NCI-H2081 treated with DMSO at 0.1 percent for 48 hours (cell line): Measurements from ENCODE around the gene SH2D7.

Experiments
- DNase-seq: peaks from one replicate; lab custom pipeline; 2025; lab: John Stamatoyannopoulos, UW

SH2D7 gene

DNA sequence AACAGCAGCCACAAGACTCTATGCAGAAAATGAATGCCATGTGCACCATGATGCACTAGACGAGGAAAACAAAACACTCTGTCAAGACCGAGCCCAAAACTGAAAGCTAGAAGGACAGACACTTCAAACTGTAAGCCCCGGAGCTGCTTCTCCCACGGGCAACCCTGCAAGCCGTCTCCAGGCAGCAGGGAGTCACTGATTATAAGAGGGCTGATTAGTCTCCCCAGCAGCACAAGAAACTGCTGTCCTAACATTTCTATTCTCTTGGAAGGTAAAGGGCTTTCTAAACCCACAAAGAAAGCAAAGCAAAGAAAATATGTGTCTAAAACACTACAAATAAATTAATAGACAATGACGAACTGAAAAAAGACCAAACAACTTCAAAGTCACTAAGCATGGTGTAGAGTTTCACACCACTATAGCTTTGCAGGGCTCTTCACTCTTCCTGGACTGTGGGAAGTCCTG is 30.4 kb upstream of the SH2D7 start:
- no peak for DNase-seq

DNA sequence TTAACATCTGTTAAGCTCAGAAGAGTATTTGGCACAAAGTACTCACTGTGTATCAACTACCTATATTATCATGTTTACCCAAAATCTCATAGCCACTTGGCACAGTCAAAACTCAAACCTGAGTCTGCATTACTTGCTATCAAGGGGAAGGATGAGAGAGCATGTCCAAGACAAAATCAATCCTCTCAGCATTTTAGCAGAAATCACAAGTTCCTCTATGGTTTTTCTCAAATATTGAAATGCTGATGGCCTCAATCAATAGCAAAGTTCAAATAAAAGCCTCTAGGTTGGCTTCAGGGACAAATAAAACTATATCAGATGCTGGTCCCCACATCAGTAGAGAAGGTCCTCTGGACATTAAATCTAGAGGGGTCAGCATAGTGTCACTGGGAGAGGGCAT is 29.1 kb upstream of the SH2D7 start:
- no peak for DNase-seq

DNA sequence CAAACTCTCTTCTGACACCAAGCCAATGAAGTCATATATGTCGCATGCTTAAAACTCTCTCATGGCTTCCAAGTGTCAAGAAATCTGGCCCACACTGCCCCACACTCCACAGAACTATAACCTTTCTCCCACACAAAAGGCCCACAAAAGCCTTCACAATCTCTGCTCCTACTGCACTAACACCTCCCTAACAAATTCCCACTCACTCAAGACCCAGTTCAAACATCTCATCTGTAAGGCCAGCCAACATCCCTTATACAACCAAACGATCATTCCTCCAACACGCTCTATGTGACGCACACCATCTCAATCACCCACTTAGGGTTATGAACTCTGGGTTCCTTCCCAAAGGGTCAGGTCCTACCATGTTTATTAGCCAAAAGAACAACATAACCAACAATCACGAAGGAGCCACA is 28.4 kb upstream of the SH2D7 start:
- DNase-seq, result no peak

DNA sequence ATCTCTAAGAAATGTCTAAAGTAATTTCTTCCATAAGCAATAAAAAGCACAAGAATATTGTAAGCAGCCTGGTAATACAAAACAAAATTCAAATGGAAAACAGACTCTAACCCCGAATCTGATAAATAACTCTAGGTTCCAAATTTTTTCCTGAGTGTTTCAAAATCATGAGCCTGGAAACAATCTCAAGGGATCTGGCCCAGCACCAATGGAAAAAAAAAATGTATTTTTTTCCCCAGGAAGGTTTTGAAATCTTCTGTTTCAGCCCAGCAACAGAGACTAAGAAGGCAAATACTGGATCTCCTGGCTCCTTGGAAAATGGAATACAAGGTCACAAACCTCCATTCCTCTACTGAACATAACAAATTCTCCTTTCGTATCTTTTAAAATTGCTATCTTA is 27.8 kb upstream of the SH2D7 start:
- no peak for DNase-seq

DNA sequence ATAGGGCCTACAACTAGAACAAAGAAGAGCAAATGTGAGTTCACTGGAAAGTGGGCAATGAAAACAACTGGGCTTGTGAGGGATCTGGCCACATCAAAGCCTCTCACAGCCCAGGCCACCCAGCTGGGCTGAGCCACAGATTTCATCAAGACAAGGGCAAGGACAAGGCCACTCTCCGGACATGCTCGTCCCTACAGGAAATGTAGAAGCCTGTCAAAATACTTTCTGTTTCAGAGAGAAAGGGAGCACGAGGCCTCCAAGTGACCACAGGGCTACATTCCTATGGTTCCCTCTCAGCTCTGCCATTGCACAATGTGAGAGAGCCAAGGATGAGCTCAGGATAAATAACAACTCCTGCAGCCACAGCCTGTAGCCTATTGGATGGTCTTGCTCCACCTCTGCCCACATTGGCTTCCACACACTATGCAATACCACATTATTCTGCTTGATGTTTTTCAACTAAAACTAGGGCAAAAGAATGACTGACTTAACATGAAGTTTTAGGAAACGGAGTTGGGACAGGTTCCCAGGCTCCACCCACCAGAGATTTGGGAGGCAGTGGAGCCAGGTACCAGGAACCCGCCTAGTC is 27.0 kb upstream of the SH2D7 start:
- no peak for DNase-seq

DNA sequence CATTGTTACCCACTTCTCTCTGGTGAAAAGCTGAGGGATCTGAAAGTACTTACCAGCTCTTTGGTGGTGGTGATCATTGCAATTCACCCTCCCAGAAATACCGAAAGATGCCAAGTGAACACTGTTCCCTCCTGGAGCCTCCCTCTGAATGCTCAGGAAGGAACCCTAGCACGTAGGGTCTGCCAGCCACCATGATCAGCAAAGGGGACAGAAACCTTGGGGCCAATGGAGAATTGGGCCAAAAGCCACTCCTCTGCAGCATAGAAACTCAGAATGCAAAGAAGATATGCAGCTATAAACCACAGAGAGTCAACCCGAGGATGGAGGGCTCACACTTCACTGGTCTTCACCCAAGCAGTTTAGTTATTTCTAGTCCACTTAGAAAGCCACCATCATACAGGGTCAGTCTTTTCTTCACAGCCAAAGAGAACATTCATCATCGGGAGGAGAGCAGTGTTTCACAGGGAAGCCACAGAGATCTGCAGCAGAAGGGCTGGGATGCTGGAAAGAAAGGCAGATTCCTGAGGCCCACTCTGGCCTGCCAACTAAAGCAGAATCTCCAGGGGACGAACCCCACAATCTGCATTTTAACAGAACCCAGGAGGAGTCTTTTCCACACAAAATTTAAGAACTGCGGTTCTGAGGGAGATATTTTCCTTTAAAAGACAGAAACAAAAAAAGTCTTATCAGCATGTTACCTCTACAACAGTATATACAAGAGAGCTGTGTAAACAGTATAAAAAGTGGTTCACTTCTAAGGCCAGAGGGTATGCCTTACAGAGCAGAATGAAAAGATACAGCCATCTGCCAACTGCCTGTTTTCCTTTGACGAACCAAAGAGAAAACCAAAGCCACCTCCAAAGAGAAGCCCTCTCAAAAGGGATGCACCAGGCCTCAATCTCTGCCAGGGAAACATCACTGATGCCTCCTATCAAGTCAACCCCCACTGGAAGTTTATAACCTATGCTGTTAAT is 26.1 kb upstream of the SH2D7 start:
- DNase-seq, result no peak

DNA sequence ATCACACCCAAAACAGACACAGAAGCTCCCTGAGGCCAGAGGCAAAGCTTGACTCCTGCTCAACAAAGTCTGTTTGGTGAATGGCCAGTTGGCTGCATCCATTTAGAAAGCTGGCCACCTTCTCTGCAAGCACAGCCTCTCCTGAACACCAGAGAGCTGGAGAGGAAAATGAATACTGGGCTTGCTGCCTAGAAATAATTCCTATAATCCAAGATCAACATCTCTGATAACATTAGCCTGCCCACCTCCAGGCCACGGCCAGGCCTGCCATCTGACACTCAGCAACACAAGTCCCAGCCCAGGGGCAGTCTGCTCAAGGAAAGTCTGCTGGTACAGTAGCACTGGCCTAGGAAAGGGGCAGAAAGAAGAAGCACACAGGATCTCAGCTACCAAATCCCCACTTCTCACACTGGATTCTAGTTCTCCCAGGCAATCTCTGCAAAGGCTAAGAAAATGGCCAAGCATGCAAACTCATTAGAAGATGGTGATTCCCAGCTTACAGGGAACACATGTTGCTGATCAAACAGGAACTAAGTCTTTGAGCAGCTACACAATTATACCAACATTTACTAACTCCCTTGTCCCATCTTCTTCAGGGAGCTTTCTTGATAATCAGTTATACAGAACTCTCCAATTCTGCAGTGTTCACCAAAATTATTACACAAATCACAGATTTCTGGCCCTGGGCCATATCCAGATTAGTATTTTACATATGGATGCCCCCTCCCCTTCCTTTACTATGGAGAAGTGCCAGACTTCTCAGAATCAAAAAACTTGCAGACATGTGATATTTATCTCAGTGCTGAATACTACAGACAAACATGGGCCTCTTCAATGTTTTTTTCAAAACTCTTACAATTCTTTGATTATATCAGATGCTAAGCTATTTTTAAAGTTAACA is 24.8 kb upstream of the SH2D7 start:
- no peak for DNase-seq

DNA sequence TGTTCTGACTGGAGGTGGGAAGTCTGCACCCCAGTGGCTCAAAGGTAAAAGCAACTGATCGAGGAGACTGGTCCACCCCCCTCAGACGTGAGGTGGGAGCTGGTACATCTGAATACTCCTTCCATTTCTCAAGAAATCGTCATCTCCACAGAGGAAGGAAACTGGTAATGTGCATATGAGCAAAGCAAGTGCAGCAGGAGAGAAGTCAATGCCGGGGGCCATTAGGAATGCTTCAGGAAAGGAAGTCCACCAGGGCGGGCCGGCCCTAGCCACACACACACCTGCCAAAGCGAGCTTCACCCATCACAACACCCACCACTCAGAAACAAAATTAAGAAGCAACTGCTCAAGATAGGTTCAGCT is 23.3 kb upstream of the SH2D7 start:
- DNase-seq, result no peak

DNA sequence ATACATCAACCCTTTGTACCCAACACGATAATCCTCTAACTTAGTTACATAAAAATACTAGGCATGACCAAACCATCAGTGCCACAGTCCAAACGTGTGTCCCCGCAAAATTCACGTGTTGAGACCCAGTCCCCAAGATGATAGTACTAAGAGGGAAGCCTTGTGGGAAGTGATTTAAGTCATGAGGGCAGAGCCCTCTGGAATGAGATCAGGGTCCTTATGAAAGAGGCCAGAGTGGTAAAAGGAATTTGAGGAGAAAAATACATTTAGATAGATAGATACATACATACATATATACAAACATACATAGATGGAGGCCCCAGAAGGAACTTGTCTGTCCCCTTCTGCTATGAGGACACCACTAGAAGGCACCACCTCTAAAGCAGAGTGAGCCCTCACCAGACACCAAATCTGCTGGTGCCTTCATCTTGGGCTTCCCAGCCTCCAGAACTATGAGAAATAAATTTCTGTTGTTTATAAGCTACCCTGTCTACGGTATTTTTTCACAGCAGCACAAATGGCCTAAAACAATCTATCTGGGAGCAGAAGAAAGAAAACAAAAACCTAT is 22.8 kb upstream of the SH2D7 start:
- no peak for DNase-seq

DNA sequence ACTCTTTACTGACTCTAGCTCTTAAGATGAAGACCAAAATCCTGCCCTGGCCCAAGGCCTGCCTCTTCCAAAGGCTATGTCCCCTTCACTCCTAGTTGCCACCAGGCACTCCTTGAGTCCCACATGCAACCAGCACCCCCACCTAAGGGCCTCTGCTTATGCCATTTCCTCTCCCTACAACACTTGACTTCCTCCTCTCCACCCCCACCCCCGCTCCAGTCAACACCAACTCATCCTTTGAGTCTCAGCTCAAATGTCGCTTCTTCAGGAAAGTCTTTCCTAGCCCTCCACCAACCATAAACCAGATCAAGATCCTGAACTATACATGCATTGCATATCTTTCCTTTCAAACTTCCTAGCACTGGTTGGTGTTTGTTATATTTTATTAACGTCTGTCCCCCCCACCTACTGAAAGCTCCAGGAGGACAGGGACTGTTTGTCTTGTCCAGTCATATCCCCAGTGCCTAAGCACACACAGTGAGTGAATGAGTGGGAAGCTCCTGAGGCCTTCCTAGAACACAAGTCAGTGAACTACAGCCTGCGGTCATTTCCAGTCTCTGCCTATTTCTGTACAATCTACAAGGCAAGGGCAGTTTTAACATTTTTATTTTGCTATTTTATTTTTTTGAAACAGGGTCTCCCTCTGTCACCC is 22.2 kb upstream of the SH2D7 start:
- DNase-seq, result no peak

DNA sequence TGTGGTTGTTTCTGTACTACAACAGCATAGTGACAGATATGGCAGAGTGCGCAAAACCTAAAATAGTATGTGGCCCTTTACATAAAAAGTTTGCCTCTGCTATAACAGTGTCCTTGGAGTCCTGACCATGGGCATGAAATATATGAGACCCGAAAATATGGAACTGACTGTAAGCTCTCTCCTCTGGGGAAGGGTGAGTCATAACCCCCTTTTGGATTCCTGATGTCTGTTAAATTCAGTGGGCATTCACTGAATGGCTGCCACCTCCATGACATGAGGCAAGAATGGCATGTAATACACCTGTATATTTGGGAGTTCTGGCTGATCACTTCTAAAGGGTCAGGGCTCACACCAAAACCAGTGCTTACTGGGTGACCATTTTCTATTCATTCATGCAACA is 21.0 kb upstream of the SH2D7 start:
- no peak for DNase-seq

DNA sequence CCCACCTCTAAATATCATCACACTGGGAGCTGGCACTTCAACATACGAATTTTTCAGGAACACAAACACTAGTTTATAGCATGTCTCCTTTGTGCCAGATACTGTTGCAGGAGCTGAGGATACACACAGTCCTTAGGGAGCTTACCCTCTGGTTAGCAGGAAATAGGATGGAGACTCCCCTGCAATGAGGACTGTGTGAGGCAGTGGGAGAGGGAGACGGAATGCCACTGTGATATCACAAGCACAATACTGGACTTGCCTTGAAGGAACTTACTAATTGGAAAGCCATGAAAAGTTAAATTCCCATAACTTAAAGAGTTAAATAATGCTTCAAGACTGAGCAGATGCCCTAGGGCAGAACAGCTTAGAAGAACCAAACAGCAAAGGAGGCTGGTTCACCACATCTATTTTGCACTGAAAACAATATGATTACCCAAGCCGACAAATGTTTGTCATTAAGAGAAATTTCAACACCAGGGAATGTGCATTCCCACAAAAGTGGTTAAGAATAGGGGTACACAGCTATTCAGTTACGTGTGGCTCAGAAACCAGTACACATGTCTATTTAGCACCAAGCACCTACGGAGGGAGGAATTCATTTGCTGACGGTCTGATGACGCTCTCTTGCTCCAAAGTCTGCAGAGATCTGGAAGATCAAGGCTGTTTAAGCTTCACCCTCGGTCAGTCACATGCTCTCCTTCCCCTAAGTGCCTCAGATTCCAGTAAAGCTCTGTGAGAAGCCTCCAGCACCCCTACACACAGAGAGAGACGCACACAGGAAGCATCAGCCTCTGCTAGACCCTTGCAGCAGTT is 20.1 kb upstream of the SH2D7 start:
- DNase-seq, result no peak

DNA sequence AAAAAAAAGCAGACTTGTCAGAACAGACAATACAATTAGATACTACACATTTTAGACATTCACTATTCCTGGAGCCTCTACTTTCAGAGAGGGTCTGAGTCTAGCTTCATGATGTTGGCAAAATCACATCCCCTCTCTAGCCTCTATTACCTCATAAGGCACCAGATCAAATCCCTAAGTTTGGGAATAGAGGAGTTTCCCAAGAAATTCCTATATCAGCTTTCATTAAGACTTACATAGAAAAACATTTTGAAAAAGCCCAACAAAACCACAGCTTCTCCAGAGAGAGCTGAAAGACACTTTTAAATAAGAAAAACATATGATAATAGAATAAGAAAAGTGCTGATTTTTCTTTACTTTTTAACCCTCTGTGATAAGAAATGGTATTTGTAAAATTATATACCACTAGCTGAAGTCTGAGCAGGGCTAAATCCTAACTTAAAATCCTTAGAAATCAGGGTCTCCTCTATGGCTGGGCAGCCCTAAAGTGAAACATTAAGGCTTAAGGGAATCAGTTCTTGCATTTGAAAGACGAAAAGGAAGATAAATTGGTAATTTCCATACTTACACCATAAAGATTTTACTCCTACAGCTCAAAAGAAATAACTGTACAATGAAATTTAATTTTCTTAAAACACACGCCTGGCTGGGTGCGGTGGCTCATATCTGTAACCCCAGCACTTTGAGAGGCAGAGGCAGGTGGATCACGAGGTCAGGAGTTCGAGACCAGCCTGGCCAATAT is 19.1 kb upstream of the SH2D7 start:
- no peak for DNase-seq

DNA sequence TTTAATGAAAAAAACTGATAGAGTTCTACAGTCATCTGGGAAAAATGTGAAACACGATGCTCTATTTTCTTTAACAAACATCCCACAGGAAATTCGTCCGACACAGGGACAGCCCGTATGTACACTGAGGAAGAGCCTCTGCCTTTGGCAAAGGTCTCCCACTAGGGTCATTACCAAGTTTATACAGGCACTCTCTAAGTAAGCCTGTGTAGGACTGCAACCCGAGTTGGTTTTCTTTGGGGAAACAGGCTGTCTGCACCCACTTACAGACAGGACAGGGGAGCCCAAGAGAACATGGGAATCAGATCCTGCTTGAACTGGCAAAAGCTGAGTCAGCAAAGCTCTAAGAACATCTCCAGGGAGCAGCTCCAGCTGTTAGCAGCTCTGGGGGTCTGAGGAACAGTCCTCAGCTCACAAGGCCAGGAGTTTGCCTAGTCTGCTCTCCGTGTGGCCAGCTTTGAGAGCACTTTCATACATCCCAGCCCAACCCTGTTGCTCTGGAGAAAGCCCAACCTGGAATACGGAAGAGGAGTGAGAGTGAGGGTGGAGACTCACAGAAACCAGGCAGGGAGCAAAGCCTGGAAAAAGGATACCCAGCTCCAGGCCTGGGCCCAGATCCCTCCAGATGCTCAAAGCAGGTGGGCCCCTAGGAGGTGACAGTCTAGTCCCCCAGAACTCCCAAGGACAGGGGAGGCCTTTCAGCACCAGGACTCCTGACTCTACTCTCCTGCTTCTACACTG is 16.7 kb upstream of the SH2D7 start:
- no peak for DNase-seq

DNA sequence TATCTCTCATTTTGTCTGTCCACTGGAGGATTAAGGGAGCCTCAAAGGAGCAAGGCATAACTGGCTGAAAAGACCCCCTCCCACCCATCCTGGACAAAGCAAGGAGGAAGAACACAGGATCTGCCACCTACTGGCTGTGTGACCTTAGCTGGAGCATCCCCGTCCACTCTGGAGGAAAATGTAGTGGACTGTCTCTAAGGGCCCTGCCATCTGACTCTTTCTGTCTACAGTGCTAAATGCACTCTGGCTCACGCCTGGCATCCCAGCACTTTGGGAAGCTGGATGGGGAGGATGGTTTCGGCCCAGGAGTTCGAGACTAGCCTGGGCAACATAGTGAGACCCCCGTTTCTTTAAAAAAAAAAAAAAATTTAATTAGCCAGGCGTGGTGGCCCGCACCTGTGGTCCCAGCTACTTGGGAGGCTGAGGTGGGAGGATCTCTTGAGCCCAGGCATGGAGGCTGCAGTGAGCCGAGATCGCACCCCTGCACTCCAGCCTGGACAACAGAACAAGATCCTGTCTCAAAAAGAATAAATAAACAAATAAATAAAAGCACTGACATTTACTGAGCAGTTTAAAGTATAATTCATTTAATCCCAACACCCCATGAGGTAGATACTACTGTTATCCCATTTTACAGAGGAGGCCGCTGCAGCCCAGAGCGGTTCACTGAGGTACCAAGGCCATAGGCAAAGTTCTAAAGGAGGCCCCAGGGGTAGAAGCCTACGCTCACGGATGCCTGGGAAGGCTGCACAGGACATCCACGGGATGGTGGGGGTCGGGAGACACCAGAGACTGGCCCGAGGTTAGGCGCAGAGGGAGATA is 15.9 kb upstream of the SH2D7 start:
- DNase-seq, result no peak

DNA sequence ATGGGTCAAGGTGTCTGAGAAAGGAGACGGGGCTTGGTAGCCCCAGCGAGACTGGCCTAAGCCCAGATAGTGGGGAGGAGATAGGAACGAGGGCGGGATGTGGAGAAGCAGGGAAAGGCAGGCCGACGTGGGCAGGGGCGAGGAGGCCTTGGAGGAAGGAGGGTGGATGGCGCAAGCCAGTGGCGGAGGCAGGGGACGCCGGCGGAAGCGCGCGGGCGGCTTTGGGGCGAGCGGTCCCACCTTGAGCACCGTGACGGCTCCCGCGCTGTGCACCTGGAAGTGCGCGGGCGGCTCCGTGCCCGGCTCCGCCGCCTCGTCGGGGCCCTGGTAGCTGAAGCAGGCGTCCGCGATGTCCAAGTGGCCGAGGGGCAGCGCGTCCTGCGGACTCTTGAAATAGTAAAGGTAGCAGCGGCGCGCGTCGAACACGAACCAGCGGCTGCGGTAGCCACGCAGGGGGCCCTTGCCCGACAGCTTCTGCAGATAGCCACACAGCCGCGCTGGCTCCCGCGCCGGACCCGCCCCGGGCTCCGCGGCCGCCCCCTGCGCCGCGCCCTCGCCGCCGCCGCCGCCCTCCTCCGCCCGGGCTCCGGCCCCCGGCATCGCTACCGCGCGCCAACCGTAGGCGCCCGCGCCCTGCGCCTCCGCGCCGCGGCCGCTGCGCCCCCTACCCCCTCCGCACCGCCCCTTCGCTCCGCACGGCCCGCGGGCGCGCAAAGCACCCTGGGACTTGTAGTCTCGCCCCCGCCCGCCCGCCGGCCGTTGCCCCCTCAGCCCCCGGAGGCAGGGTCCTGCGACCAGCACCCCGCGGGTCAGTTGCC is 15.1 kb upstream of the SH2D7 start, which contains the start of gene TBC1D2B:
TSS of gene TBC1D2B (minus strand) at position 659 of the 818 bp plus-strand sequence. CDS start at position 600, 59 bp downstream.
- no peak for DNase-seq

DNA sequence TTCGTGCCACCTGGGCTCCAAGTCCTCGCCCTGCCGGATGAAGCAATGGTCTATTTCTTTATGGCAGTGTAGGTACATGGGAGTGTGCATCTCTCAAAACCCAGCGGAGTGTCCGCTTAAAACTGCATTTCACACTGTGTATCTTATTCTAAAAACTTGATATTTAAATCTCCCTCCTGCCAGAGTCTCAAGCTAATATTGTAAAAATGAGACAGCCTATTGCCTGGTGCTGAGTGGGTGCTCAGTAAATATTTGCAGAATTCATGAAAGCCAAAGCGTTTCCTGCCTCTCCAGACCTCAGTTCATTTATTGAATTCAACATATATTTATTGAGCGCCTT is 14.5 kb upstream of the SH2D7 start:
- DNase-seq, result peak; percentile 26
